ENCODE results near the gene ALOX15B.
A peak's percentile ranks its signal among the peaks of the same experiment; 100 is the strongest.
"Not testable (repeated sequence)": the region's sequence is repeated elsewhere in the genome, so short reads cannot be mapped to it uniquely, and the experiment has no call there.

ALOX15B gene

DNA sequence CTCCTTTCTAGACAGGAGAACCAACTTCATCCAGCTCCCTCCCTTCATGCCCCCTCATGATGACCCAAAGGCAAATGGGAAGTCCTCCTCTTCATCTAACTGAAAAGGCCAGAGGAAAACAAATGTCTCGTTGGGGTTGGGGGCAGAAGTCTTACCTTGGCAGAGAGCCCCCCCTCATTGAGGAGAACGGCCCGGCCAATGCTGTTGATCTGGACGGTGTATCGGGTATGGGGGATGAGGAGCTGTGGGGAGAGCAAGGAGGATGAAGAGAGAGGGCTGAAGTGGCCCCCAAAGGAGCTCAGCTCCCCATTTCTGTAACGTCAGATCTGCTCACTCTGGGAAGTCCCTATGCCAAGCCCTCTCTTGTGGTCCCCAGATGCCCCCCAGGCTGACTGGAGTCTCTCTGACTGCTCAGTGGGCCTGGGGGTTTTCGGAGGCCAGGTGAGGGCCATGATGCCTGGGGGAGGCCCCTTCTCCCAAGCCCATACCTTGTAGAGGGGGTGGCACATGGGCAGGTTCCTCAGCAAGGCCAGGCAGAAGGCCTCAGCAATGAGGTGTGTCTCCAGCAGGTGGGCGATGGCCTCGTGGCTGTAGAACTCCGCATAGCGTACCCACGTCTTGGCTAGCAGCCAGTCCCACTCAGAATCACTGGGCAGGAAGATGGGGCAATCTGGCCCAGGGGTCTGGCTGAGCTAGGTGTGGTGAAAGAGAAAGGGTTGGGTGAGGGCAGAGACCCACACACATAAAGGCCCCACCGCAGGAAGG is 37.8 kb downstream of the ALOX15B start:
- Histone ChIP-seq H3K9me3 (ENCODE audit: control insufficient read depth in 1 of 2, low read length in 2 of 2) (no peaks in the 10 kb centered on the region), H3K4me1 (ENCODE audit: control insufficient read depth in 1 of 2, insufficient read depth in 2 of 2, low read length in 2 of 2) (peaks cover 0 to 32% of the 10 kb centered on the region in 2 donors), H3K27ac (ENCODE audit: low read length) (no peak overlapping the region), H3K27me3 (ENCODE audit: low read depth, low read length) (peaks cover 50% of the 10 kb centered on the region), H3K36me3 (ENCODE audit: control insufficient read depth in 1 of 2, insufficient read depth in 2 of 2, low read length in 2 of 2) (no peaks in the 10 kb centered on the region), H3K4me3 (ENCODE audit: low read depth in 1 of 2, low read length in 2 of 2) (no peak overlapping the region)

DNA sequence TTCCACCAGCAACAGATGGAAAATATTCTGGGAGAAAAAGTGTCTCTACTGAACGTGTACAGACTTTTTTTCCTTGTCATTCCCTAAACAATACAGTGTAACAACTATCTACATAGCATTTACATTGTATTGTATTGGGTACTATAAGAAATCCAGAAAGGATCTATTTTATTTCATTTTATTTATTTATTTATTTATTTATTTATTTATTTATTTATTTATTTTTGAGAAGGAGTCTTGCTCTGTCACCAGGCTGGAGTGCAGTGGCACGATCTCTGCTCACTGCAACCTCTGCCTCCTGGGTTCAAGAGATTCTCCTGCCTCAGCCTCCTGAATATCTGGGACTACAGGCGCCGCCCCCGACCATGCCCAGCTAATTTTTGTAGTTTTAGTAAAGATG is 39.1 kb downstream of the ALOX15B start:
- Histone ChIP-seq H3K4me1 (ENCODE audit: control insufficient read depth in 1 of 2, insufficient read depth in 2 of 2, low read length in 2 of 2) (peaks cover 0 to 25% of the 10 kb centered on the region in 2 donors), H3K27me3 (ENCODE audit: low read depth, low read length) (peaks cover 38% of the 10 kb centered on the region)
- not testable (repeated sequence) for H3K36me3 ChIP-seq (ENCODE audit: control insufficient read depth in 1 of 2, insufficient read depth in 2 of 2, low read length in 2 of 2); H3K4me3 ChIP-seq (ENCODE audit: low read depth in 1 of 2, low read length in 2 of 2); H3K27ac ChIP-seq (ENCODE audit: low read length); H3K9me3 ChIP-seq (ENCODE audit: control insufficient read depth in 1 of 2, low read length in 2 of 2)

DNA sequence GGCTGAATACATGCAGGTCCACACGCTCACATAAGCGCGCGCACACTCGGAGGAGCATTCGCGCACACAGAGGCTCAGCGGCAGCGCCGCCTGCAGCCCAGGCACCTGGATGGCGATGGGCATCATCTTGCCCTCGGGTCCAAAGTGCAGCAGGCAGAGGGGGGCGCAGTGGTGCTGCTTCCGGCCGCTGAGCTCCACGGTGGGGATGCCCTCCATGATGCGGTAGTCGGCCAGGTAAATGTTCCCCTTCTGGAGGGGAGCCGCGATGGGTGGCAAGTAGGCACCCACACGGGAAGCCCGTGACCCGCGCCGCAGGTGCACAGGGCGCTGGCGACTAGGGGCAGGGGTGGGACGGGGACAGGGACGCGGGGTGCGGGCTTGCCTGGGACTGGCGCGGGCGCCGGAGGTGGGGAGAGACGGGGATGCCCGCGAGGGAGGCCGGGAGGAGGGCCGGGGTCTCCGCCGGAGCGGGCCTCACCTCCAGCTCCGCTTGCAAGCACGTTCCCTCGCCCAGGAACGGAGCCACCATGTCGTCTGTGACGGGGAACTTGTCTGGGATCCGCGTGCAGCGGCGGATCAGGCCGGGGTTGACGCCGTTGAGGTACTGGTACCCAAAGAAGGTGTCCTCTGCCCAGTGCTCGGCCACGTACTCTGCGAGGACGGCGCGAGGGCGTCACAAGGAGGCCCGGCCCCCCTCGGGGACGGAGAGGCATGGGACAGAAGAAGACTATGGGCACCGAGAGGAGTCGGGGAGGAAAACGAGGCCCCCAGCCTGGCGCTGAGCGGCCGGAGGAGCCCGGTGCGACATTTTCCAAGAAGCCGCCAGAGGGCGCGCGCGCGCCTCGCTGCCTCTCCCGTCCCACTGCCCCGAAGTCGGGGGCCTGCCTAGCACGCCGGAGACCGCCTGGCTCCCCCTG is 40.7 kb downstream of the ALOX15B start:
- Histone ChIP-seq H3K9me3 (ENCODE audit: control insufficient read depth in 1 of 2, low read length in 2 of 2) (no peaks in the 10 kb centered on the region), H3K4me3 (ENCODE audit: low read depth in 1 of 2, low read length in 2 of 2) (peak overlapping the region; percentile 26 to 62), H3K36me3 (ENCODE audit: control insufficient read depth in 1 of 2, insufficient read depth in 2 of 2, low read length in 2 of 2) (no peaks in the 10 kb centered on the region), H3K4me1 (ENCODE audit: control insufficient read depth in 1 of 2, insufficient read depth in 2 of 2, low read length in 2 of 2) (peaks cover 0 to 12% of the 10 kb centered on the region in 2 donors), H3K27ac (ENCODE audit: low read length) (no peak overlapping the region), H3K27me3 (ENCODE audit: low read depth, low read length) (peaks cover 23% of the 10 kb centered on the region)

DNA sequence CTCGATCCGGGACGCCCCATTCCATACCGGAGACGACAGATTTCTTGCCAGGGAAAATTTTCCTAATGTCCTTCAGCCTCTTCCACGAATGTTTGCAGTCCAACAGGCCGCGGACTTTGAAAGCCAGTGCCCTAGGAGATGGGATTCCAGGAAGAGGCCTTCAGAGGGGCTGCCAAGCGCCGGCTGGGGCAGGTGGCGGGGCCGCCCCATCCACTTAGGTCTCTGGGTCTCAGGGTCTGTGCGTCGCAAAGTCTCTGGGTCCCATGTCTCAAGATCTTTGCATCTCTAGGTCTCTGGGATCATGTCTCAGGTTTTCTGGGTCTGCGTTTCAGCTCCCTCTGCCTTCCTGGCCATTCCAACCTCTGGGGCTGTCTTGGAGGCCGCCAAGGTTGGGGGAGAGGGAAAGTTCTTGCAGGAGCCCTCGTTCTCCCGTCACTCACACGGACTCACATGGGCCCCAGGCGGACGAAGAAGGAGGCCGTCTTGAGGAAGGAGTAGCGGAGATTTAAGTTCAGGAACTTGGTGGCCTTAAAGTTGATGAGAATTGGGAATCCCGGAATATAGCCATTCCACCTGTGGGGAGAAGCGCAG is 41.4 kb downstream of the ALOX15B start:
- Histone ChIP-seq H3K4me3 (ENCODE audit: low read depth in 1 of 2, low read length in 2 of 2) (peak overlapping the region; percentile 26 to 62), H3K27me3 (ENCODE audit: low read depth, low read length) (peaks cover 15% of the 10 kb centered on the region), H3K9me3 (ENCODE audit: control insufficient read depth in 1 of 2, low read length in 2 of 2) (no peaks in the 10 kb centered on the region), H3K4me1 (ENCODE audit: control insufficient read depth in 1 of 2, insufficient read depth in 2 of 2, low read length in 2 of 2) (peaks cover 0 to 12% of the 10 kb centered on the region in 2 donors), H3K36me3 (ENCODE audit: control insufficient read depth in 1 of 2, insufficient read depth in 2 of 2, low read length in 2 of 2) (no peaks in the 10 kb centered on the region), H3K27ac (ENCODE audit: low read length) (no peak overlapping the region)

DNA sequence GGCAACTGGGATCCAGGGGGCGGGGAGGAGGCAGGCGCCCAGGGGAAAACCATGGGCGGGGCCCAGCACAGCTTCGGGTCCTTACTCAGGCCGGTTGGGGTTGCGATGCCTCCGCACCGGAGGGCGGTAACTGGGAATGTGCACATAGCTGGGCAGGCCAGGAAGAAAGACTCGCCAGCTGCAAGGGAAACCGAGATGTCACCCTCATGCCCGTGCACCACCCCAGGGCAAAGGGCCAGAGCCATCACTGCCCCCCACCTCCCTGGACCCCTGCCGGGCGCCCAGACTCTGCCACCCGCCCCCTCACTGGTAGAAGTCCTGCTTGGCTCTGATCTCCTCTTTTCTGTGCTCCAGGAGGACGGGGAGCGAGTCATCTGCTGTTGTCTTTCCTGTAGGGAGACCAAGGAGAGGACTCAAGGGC is 42.0 kb downstream of the ALOX15B start:
- Histone ChIP-seq H3K27ac (ENCODE audit: low read length) (no peak overlapping the region), H3K9me3 (ENCODE audit: control insufficient read depth in 1 of 2, low read length in 2 of 2) (no peaks in the 10 kb centered on the region), H3K27me3 (ENCODE audit: low read depth, low read length) (peaks cover 15% of the 10 kb centered on the region), H3K4me1 (ENCODE audit: control insufficient read depth in 1 of 2, insufficient read depth in 2 of 2, low read length in 2 of 2) (peaks cover 0 to 12% of the 10 kb centered on the region in 2 donors), H3K4me3 (ENCODE audit: low read depth in 1 of 2, low read length in 2 of 2) (no peak overlapping the region), H3K36me3 (ENCODE audit: control insufficient read depth in 1 of 2, insufficient read depth in 2 of 2, low read length in 2 of 2) (no peaks in the 10 kb centered on the region)

DNA sequence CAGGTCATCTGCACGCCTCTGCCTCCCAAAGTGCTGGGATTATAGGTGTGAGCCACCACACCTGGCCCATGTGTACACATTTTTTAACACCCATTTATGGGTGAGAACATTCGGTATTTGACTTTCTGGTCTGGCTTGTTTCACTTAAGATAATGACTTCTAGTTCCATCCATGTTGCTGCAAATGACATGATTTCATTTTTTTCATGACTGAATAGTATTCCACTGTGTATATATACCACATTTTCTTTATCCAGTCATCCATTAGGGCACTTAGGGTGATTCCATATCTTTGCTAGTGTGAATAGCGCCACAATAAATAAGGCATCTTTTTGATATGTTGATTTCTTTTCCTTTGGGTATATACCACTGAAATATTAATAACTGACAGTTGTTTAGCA is 43.0 kb downstream of the ALOX15B start:
- Histone ChIP-seq H3K9me3 (ENCODE audit: control insufficient read depth in 1 of 2, low read length in 2 of 2) (no peaks in the 10 kb centered on the region), H3K36me3 (ENCODE audit: control insufficient read depth in 1 of 2, insufficient read depth in 2 of 2, low read length in 2 of 2) (no peaks in the 10 kb centered on the region), H3K4me3 (ENCODE audit: low read depth in 1 of 2, low read length in 2 of 2) (no peak overlapping the region), H3K27me3 (ENCODE audit: low read depth, low read length) (peaks cover 15% of the 10 kb centered on the region), H3K4me1 (ENCODE audit: control insufficient read depth in 1 of 2, insufficient read depth in 2 of 2, low read length in 2 of 2) (peaks cover 0 to 12% of the 10 kb centered on the region in 2 donors), H3K27ac (ENCODE audit: low read length) (no peak overlapping the region)

DNA sequence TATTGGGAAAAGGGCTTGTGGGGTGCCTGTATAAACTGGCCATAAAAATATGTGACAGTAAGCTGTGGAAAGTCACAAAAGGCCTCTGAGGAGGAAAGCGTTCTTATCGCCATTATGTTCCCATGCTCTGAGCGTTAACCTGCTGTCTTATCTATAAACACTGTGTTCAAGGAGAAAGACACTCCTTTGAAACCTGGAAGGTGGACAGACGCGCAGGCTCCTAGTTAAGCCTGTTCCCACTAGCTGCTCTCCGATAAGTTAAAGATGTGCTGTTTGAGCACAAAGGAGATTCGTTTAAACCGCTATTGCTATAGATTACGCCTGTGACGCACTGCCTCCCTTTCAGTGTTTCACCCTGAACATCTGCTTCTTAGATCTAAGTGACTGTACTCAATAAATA is 43.4 kb downstream of the ALOX15B start:
- Histone ChIP-seq H3K4me3 (ENCODE audit: low read depth in 1 of 2, low read length in 2 of 2) (no peak overlapping the region), H3K36me3 (ENCODE audit: control insufficient read depth in 1 of 2, insufficient read depth in 2 of 2, low read length in 2 of 2) (no peaks in the 10 kb centered on the region), H3K4me1 (ENCODE audit: control insufficient read depth in 1 of 2, insufficient read depth in 2 of 2, low read length in 2 of 2) (peaks cover 0 to 12% of the 10 kb centered on the region in 2 donors), H3K9me3 (ENCODE audit: control insufficient read depth in 1 of 2, low read length in 2 of 2) (no peaks in the 10 kb centered on the region), H3K27ac (ENCODE audit: low read length) (no peak overlapping the region), H3K27me3 (ENCODE audit: low read depth, low read length) (peaks cover 15% of the 10 kb centered on the region)

DNA sequence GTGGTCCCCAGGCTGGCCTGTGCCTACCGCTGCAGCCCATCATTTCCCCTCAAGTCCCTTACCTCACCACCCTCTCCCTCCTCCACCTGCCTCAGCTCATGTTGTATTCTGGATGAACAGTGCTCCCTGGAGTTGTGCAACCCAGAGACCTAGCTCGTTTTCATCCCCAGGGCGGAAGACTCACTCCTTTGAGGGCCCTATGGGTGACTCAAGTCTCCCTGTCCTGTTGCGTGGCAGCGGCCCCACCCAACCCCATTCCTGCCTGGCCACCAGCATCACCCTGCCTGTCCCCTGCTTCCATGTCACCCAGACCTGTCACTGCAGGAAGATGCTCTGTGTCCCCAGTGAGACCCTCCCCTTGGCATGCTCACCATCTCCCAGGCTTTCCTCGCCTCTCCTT is 45.4 kb downstream of the ALOX15B start:
- Histone ChIP-seq H3K36me3 (ENCODE audit: control insufficient read depth in 1 of 2, insufficient read depth in 2 of 2, low read length in 2 of 2) (no peaks in the 10 kb centered on the region), H3K9me3 (ENCODE audit: control insufficient read depth in 1 of 2, low read length in 2 of 2) (no peaks in the 10 kb centered on the region), H3K27ac (ENCODE audit: low read length) (no peak overlapping the region), H3K4me3 (ENCODE audit: low read depth in 1 of 2, low read length in 2 of 2) (no peak overlapping the region), H3K4me1 (ENCODE audit: control insufficient read depth in 1 of 2, insufficient read depth in 2 of 2, low read length in 2 of 2) (peaks cover 0 to 10% of the 10 kb centered on the region in 2 donors), H3K27me3 (ENCODE audit: low read depth, low read length) (peaks cover 13% of the 10 kb centered on the region)

DNA sequence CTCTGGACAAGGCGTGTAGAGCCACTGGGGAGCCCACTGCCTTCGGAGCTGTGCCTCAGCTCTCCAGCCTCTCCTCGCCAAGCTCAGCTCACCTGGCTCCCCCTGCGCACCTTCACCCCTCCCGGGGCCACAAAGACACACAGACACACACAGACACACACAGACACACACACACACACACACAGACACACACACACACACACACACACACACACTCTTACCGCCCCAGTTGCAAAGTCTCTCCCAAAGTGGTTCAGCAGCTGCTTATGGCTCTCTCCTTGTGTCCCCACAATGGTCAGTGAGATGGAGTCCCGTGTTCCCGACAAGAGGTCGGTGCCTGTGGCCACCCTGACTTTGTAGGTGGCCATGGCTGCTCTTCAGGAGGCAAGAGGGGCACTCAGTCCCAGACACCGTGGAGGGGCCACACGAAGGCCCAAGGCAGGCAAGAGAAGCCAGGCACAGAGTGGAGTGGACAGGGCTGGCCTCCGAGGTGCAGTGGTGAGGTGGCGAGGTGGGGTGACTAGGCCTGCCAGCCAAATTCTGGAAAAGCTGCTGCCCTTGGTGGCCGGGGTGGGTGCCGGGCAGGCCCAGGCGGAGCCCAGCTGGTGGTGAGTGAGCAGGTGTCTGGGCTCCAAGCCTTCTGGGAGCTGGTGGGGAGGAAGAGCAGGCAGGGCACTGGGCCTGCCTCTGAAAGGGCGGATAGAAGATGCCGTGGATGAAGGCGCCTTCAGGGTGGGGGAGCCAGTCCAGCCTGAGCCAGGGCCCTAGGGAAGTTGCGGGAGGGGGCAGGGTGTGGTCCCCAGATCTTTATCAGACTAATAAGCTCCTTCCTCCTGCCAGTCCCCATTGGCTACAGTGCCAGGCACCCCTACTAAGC is 48.5 kb downstream of the ALOX15B start, which contains the start of gene ALOX12B:
Gene ALOX12B, minus strand, starts transcription at position 642 of the 877 bp plus-strand sequence. Its CDS starts 274 bp downstream, at position 368.
- Histone ChIP-seq H3K9me3 (ENCODE audit: control insufficient read depth in 1 of 2, low read length in 2 of 2) (no peaks in the 10 kb centered on the region), H3K27me3 (ENCODE audit: low read depth, low read length) (peaks cover 10% of the 10 kb centered on the region), H3K4me3 (ENCODE audit: low read depth in 1 of 2, low read length in 2 of 2) (no peak within 1 kb of the TSS), H3K36me3 (ENCODE audit: control insufficient read depth in 1 of 2, insufficient read depth in 2 of 2, low read length in 2 of 2) (no peaks in the 10 kb centered on the region), H3K4me1 (ENCODE audit: control insufficient read depth in 1 of 2, insufficient read depth in 2 of 2, low read length in 2 of 2) (no peaks in the 10 kb centered on the region), H3K27ac (ENCODE audit: low read length) (no peak within 1 kb of the TSS)

DNA sequence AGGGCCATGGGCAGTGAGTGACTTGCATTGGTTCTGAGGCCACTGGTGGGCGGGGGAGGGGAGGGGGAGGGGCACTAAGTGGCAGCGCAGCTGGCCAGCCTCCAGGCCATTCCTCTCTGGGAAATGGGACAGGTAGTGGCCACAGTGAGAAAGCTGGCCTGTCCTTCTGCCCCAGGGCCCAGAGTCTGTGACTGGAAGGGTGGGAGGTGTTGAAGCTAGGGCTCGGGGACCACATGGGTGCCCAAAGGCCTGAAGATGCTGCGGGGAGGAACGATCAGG is 49.0 kb downstream of the ALOX15B start:
- no peaks in the 10 kb centered on the region for H3K4me1 ChIP-seq (ENCODE audit: control insufficient read depth in 1 of 2, insufficient read depth in 2 of 2, low read length in 2 of 2)
- no peak overlapping the region for H3K4me3 ChIP-seq (ENCODE audit: low read depth in 1 of 2, low read length in 2 of 2)
- no peak overlapping the region for H3K27ac ChIP-seq (ENCODE audit: low read length)
- no peaks in the 10 kb centered on the region for H3K9me3 ChIP-seq (ENCODE audit: control insufficient read depth in 1 of 2, low read length in 2 of 2)
- peaks cover 10% of the 10 kb centered on the region for H3K27me3 ChIP-seq (ENCODE audit: low read depth, low read length)
- H3K36me3 ChIP-seq (ENCODE audit: control insufficient read depth in 1 of 2, insufficient read depth in 2 of 2, low read length in 2 of 2) = no peaks in the 10 kb centered on the region

Measured in muscle layer of duodenum (tissue), 2 donors.